ENCODE results near the gene ASB8. TPM values are rescaled to one million over a fixed set of nuclear protein-coding genes. Genes with fewer than 3 reads are reported as not detected.

ASB8 gene
- total RNA-seq, 1 donor from 2014 or later, result 32.9 TPM

GRCh38 chr12:48197549-48197970 is 40.2 kb upstream of the ASB8 start:
- peak overlapping the region; percentile 85 to 100 (median 100) for H3K9ac ChIP-seq (ENCODE audit: low read depth in 1 of 3, low read length in 3 of 3)
- no peaks in the 10 kb centered on the region for H3K27me3 ChIP-seq (ENCODE audit: control insufficient read depth in 3 of 3, insufficient read depth in 3 of 3, low read length in 3 of 3)
- H3K4me1 ChIP-seq (ENCODE audit: control insufficient read depth in 3 of 3, insufficient read depth in 3 of 3, low read length in 3 of 3), result peaks cover 14 to 22% (median 16%) of the 10 kb centered on the region in 3 donors
- H3K36me3 ChIP-seq (ENCODE audit: control insufficient read depth in 3 of 3, insufficient read depth in 3 of 3, low read length in 3 of 3), result peaks cover 0 to 2% (median under 1%) of the 10 kb centered on the region in 3 donors
- H3K4me3 ChIP-seq (ENCODE audit: low read length in 3 of 3), result peak overlapping the region; percentile 96 to 98 (median 97)
- peak overlapping the region; percentile 99 for H3K27ac ChIP-seq (ENCODE audit: low read depth, low read length)
- H3K9me3 ChIP-seq (ENCODE audit: control insufficient read depth in 3 of 3, low read length in 3 of 3), result no peaks in the 10 kb centered on the region

GRCh38 chr12:48194799-48195201 is 37.5 kb upstream of the ASB8 start:
- H3K9ac ChIP-seq (ENCODE audit: low read depth in 1 of 3, low read length in 3 of 3), result no peak overlapping the region

GRCh38 chr12:48193623-48194022 is 36.3 kb upstream of the ASB8 start:
- Histone ChIP-seq H3K4me3 (ENCODE audit: low read length in 3 of 3) (no peak overlapping the region), H3K9ac (ENCODE audit: low read depth in 1 of 3, low read length in 3 of 3) (no peak overlapping the region), H3K36me3 (ENCODE audit: control insufficient read depth in 3 of 3, insufficient read depth in 3 of 3, low read length in 3 of 3) (peaks cover 0 to 2% (median 0%) of the 10 kb centered on the region in 3 donors), H3K9me3 (ENCODE audit: control insufficient read depth in 3 of 3, low read length in 3 of 3) (no peaks in the 10 kb centered on the region), H3K27ac (ENCODE audit: low read depth, low read length) (no peak overlapping the region), H3K27me3 (ENCODE audit: control insufficient read depth in 3 of 3, insufficient read depth in 3 of 3, low read length in 3 of 3) (no peaks in the 10 kb centered on the region), H3K4me1 (ENCODE audit: control insufficient read depth in 3 of 3, insufficient read depth in 3 of 3, low read length in 3 of 3) (peaks cover 5 to 10% (median 5%) of the 10 kb centered on the region in 3 donors)

More at GRCh38 chr12:48194799-48195201, 37.5 kb upstream of the ASB8 start:
- Histone ChIP-seq H3K27ac (ENCODE audit: low read depth, low read length) (no peak overlapping the region), H3K27me3 (ENCODE audit: control insufficient read depth in 3 of 3, insufficient read depth in 3 of 3, low read length in 3 of 3) (no peaks in the 10 kb centered on the region), H3K9me3 (ENCODE audit: control insufficient read depth in 3 of 3, low read length in 3 of 3) (no peaks in the 10 kb centered on the region), H3K4me1 (ENCODE audit: control insufficient read depth in 3 of 3, insufficient read depth in 3 of 3, low read length in 3 of 3) (peaks cover 12 to 14% (median 12%) of the 10 kb centered on the region in 3 donors), H3K4me3 (ENCODE audit: low read length in 3 of 3) (no peak overlapping the region), H3K36me3 (ENCODE audit: control insufficient read depth in 3 of 3, insufficient read depth in 3 of 3, low read length in 3 of 3) (peaks cover 0 to 2% (median 0%) of the 10 kb centered on the region in 3 donors)

GRCh38 chr12:48192861-48193260 is 35.5 kb upstream of the ASB8 start:
- Histone ChIP-seq H3K9ac (ENCODE audit: low read depth in 1 of 3, low read length in 3 of 3) (no peak overlapping the region), H3K27me3 (ENCODE audit: control insufficient read depth in 3 of 3, insufficient read depth in 3 of 3, low read length in 3 of 3) (no peaks in the 10 kb centered on the region), H3K4me3 (ENCODE audit: low read length in 3 of 3) (no peak overlapping the region), H3K36me3 (ENCODE audit: control insufficient read depth in 3 of 3, insufficient read depth in 3 of 3, low read length in 3 of 3) (no peaks in the 10 kb centered on the region), H3K9me3 (ENCODE audit: control insufficient read depth in 3 of 3, low read length in 3 of 3) (no peaks in the 10 kb centered on the region), H3K4me1 (ENCODE audit: control insufficient read depth in 3 of 3, insufficient read depth in 3 of 3, low read length in 3 of 3) (peaks cover 4 to 5% (median 5%) of the 10 kb centered on the region in 3 donors), H3K27ac (ENCODE audit: low read depth, low read length) (no peak overlapping the region)

- Histone ChIP-seq H3K36me3 (ENCODE audit: control insufficient read depth in 3 of 3, insufficient read depth in 3 of 3, low read length in 3 of 3) (no peaks in the 10 kb centered on the region), H3K9ac (ENCODE audit: low read depth in 1 of 3, low read length in 3 of 3) (no peak overlapping the region), H3K4me3 (ENCODE audit: low read length in 3 of 3) (no peak overlapping the region), H3K9me3 (ENCODE audit: control insufficient read depth in 3 of 3, low read length in 3 of 3) (no peaks in the 10 kb centered on the region), H3K27ac (ENCODE audit: low read depth, low read length) (no peak overlapping the region), H3K4me1 (ENCODE audit: control insufficient read depth in 3 of 3, insufficient read depth in 3 of 3, low read length in 3 of 3) (no peaks in the 10 kb centered on the region), H3K27me3 (ENCODE audit: control insufficient read depth in 3 of 3, insufficient read depth in 3 of 3, low read length in 3 of 3) (peaks cover 0 to 3% (median 0%) of the 10 kb centered on the region in 3 donors)
Measured at GRCh38 chr12:48191096-48191495, 33.8 kb upstream of the ASB8 start.

GRCh38 chr12:48189331-48190125 is 32.2 kb upstream of the ASB8 start:
- H3K9me3 ChIP-seq (ENCODE audit: control insufficient read depth in 3 of 3, low read length in 3 of 3), result no peaks in the 10 kb centered on the region
- peak overlapping the region in 1 of 3 donors; percentile 43 for H3K9ac ChIP-seq (ENCODE audit: low read depth in 1 of 3, low read length in 3 of 3)
- no peaks in the 10 kb centered on the region for H3K36me3 ChIP-seq (ENCODE audit: control insufficient read depth in 3 of 3, insufficient read depth in 3 of 3, low read length in 3 of 3)
- H3K27me3 ChIP-seq (ENCODE audit: control insufficient read depth in 3 of 3, insufficient read depth in 3 of 3, low read length in 3 of 3), result peaks cover 9 to 17% (median 10%) of the 10 kb centered on the region in 3 donors
- H3K4me1 ChIP-seq (ENCODE audit: control insufficient read depth in 3 of 3, insufficient read depth in 3 of 3, low read length in 3 of 3), result no peaks in the 10 kb centered on the region
- no peak overlapping the region for H3K27ac ChIP-seq (ENCODE audit: low read depth, low read length)
- no peak overlapping the region for H3K4me3 ChIP-seq (ENCODE audit: low read length in 3 of 3)

GRCh38 chr12:48187916-48188695 is 30.8 kb upstream of the ASB8 start:
- no peak overlapping the region for H3K9ac ChIP-seq (ENCODE audit: low read depth in 1 of 3, low read length in 3 of 3)
- H3K4me3 ChIP-seq (ENCODE audit: low read length in 3 of 3), result no peak overlapping the region
- peaks cover 22 to 30% (median 22%) of the 10 kb centered on the region in 3 donors for H3K27me3 ChIP-seq (ENCODE audit: control insufficient read depth in 3 of 3, insufficient read depth in 3 of 3, low read length in 3 of 3)
- H3K4me1 ChIP-seq (ENCODE audit: control insufficient read depth in 3 of 3, insufficient read depth in 3 of 3, low read length in 3 of 3), result peaks cover 6 to 7% (median 6%) of the 10 kb centered on the region in 3 donors
- H3K27ac ChIP-seq (ENCODE audit: low read depth, low read length), result no peak overlapping the region
- H3K9me3 ChIP-seq (ENCODE audit: control insufficient read depth in 3 of 3, low read length in 3 of 3), result no peaks in the 10 kb centered on the region
- no peaks in the 10 kb centered on the region for H3K36me3 ChIP-seq (ENCODE audit: control insufficient read depth in 3 of 3, insufficient read depth in 3 of 3, low read length in 3 of 3)

GRCh38 chr12:48185181-48185919 is 28.0 kb upstream of the ASB8 start:
- H3K9me3 ChIP-seq (ENCODE audit: control insufficient read depth in 3 of 3, low read length in 3 of 3), result no peaks in the 10 kb centered on the region
- no peak overlapping the region for H3K4me3 ChIP-seq (ENCODE audit: low read length in 3 of 3)
- H3K9ac ChIP-seq (ENCODE audit: low read depth in 1 of 3, low read length in 3 of 3), result no peak overlapping the region
- H3K27me3 ChIP-seq (ENCODE audit: control insufficient read depth in 3 of 3, insufficient read depth in 3 of 3, low read length in 3 of 3), result peaks cover 36 to 54% (median 43%) of the 10 kb centered on the region in 3 donors
- H3K27ac ChIP-seq (ENCODE audit: low read depth, low read length), result no peak overlapping the region
- H3K36me3 ChIP-seq (ENCODE audit: control insufficient read depth in 3 of 3, insufficient read depth in 3 of 3, low read length in 3 of 3), result no peaks in the 10 kb centered on the region
- peaks cover 14 to 15% (median 14%) of the 10 kb centered on the region in 3 donors for H3K4me1 ChIP-seq (ENCODE audit: control insufficient read depth in 3 of 3, insufficient read depth in 3 of 3, low read length in 3 of 3)

- Histone ChIP-seq H3K27me3 (ENCODE audit: control insufficient read depth in 3 of 3, insufficient read depth in 3 of 3, low read length in 3 of 3) (peaks cover 37 to 55% (median 43%) of the 10 kb centered on the region in 3 donors), H3K36me3 (ENCODE audit: control insufficient read depth in 3 of 3, insufficient read depth in 3 of 3, low read length in 3 of 3) (no peaks in the 10 kb centered on the region), H3K9me3 (ENCODE audit: control insufficient read depth in 3 of 3, low read length in 3 of 3) (no peaks in the 10 kb centered on the region), H3K4me1 (ENCODE audit: control insufficient read depth in 3 of 3, insufficient read depth in 3 of 3, low read length in 3 of 3) (peaks cover 14 to 15% (median 14%) of the 10 kb centered on the region in 3 donors), H3K9ac (ENCODE audit: low read depth in 1 of 3, low read length in 3 of 3) (no peak overlapping the region), H3K27ac (ENCODE audit: low read depth, low read length) (no peak overlapping the region), H3K4me3 (ENCODE audit: low read length in 3 of 3) (peak overlapping the region in 1 of 3 donors; percentile 49)
Measured at GRCh38 chr12:48184549-48184922, 27.2 kb upstream of the ASB8 start.

Data from skeletal muscle tissue (tissue), 4 donors.